ENCODE data around the gene FRMD7. TPM values are rescaled to one million over a fixed set of nuclear protein-coding genes. Genes with fewer than 3 reads are reported as not detected.
"Not testable (repeated sequence)": the region's sequence is repeated elsewhere in the genome, so short reads cannot be mapped to it uniquely, and the experiment has no call there.

The FRMD7 gene
- total RNA-seq, 1 donor from 2014 or later, result 0.12 TPM

- no peak for DNase-seq (ENCODE audit: low spot score)
Measured at GRCh38 chrX:132093239-132093860, 34.5 kb downstream of the FRMD7 start.

GRCh38 chrX:132092439-132093065 is 35.3 kb downstream of the FRMD7 start:
- peak; percentile 50 for DNase-seq (ENCODE audit: low spot score)

GRCh38 chrX:132090403-132091159 is 37.2 kb downstream of the FRMD7 start:
- DNase-seq (ENCODE audit: low spot score), result no peak

- DNase-seq (ENCODE audit: low spot score), result no peak
Measured at GRCh38 chrX:132088864-132089263, 39.0 kb downstream of the FRMD7 start.

GRCh38 chrX:132086672-132087071 is 41.1 kb downstream of the FRMD7 start:
- DNase-seq (ENCODE audit: low spot score), result no peak

GRCh38 chrX:132085786-132086185 is 42.0 kb downstream of the FRMD7 start:
- DNase-seq (ENCODE audit: low spot score), result no peak

GRCh38 chrX:132077912-132078311 is 49.9 kb downstream of the FRMD7 start:
- DNase-seq (ENCODE audit: low spot score), result no peak

GRCh38 chrX:132077414-132077813 is 50.4 kb downstream of the FRMD7 start:
- DNase-seq (ENCODE audit: low spot score), result no peak

GRCh38 chrX:132071254-132071653 is 56.6 kb downstream of the FRMD7 start:
- DNase-seq (ENCODE audit: low spot score), result no peak

- DNase-seq (ENCODE audit: low spot score), result no peak
Measured at GRCh38 chrX:132068405-132068804, 59.4 kb downstream of the FRMD7 start.

GRCh38 chrX:132063862-132064261 is 64.0 kb downstream of the FRMD7 start:
- DNase-seq (ENCODE audit: low spot score), result no peak

GRCh38 chrX:132063334-132063733 is 64.5 kb downstream of the FRMD7 start:
- no peak for DNase-seq (ENCODE audit: low spot score)

GRCh38 chrX:132059973-132060540 is 67.8 kb downstream of the FRMD7 start:
- no peak for DNase-seq (ENCODE audit: low spot score)

- no peak for DNase-seq (ENCODE audit: low spot score)
Measured at GRCh38 chrX:132058975-132059374, 68.8 kb downstream of the FRMD7 start.

GRCh38 chrX:132058050-132058449 is 69.8 kb downstream of the FRMD7 start:
- no peak for DNase-seq (ENCODE audit: low spot score)

GRCh38 chrX:132051778-132052177 is 76.0 kb downstream of the FRMD7 start:
- not testable (repeated sequence) for DNase-seq (ENCODE audit: low spot score)

- DNase-seq (ENCODE audit: low spot score), result no peak
Measured at GRCh38 chrX:132046533-132046932, 81.3 kb downstream of the FRMD7 start.

- DNase-seq (ENCODE audit: low spot score), result no peak
Measured at GRCh38 chrX:132045456-132045855, 82.4 kb downstream of the FRMD7 start.

- DNase-seq (ENCODE audit: low spot score), result no peak
Measured at GRCh38 chrX:132044953-132045352, 82.9 kb downstream of the FRMD7 start.

- DNase-seq (ENCODE audit: low spot score), result no peak
Measured at GRCh38 chrX:132043977-132044376, 83.8 kb downstream of the FRMD7 start.

- DNase-seq (ENCODE audit: low spot score), result no peak
Measured at GRCh38 chrX:132041015-132041414, 86.8 kb downstream of the FRMD7 start.

GRCh38 chrX:132040066-132040465 is 87.8 kb downstream of the FRMD7 start:
- DNase-seq (ENCODE audit: low spot score), result no peak
